H1 (cell line): ENCODE results near the gene CSTF2. TPM values are rescaled to one million over a fixed set of nuclear protein-coding genes. Genes with fewer than 3 reads are reported as not detected.

Experiments
- CTCF ChIA-PET: fragments of 300-600 bp; sonication (Branson Sonifier 250); formaldehyde crosslinking; loops from one replicate; lab custom pipeline; 2021; ENCODE audit not compliant: partially characterized antibody; lab: Charles Lee
- POLR2A ChIA-PET: fragments of 300-600 bp; sonication (Branson Sonifier 250); formaldehyde crosslinking; loops from one replicate; lab custom pipeline; 2021; ENCODE audit warnings: inconsistent platforms; ENCODE audit not compliant: partially characterized antibody; lab: Charles Lee
- DNase-seq, 2 experiments: peaks; one replicate each; pipeline versions ENCODE4 v3.0.0 to v3.0.0-alpha.2; 2010 to 2022; ENCODE audit warnings: low spot score in 2 of 2, low read depth in 1 of 2, mixed read lengths in 1 of 2
- FAIRE-seq: peaks from 2 replicates; lab custom pipeline; 2011; peaks lifted over from hg19 to GRCh38; lab: Jason Lieb, UNC
- H2AFZ ChIP-seq: 2 replicates; pipeline ENCODE4 v1.8.1; 2012; ENCODE audit warnings: low read length, inconsistent platforms
- H2AK5ac ChIP-seq: 2 replicates; pipeline ENCODE4 v1.6.1; 2013; ENCODE audit warnings: low read depth, low read length
- H2BK120ac ChIP-seq: replicated peaks from 2 replicates; pipeline ENCODE3; 2013; ENCODE audit warnings: low read depth, low read length, inconsistent platforms
- H2BK12ac ChIP-seq: 2 replicates; pipeline ENCODE4 v1.6.1; 2013; ENCODE audit warnings: low read depth, low read length
- H2BK15ac ChIP-seq: 2 replicates; pipeline ENCODE4 v1.6.1; 2013; ENCODE audit warnings: low read length
- H2BK20ac ChIP-seq: 2 replicates; pipeline ENCODE4 v1.6.1; 2013; ENCODE audit warnings: low read length
- H2BK5ac ChIP-seq: 2 replicates; pipeline ENCODE4 v1.6.1; 2013; ENCODE audit warnings: low read depth, low read length
- H3K14ac ChIP-seq: 2 replicates; pipeline ENCODE4 v1.6.1; 2013; ENCODE audit warnings: inconsistent platforms; ENCODE audit not compliant: insufficient read length
- H3K18ac ChIP-seq: 2 replicates; pipeline ENCODE4 v1.6.1; 2013; ENCODE audit warnings: low read length; ENCODE audit errors: extremely low read depth
- H3K23ac ChIP-seq: 2 replicates; pipeline ENCODE4 v1.6.1; 2013; ENCODE audit warnings: inconsistent platforms; ENCODE audit not compliant: insufficient read length
- H3K23me2 ChIP-seq: 2 replicates; pipeline ENCODE4 v1.6.1; 2013; ENCODE audit warnings: low read depth, low read length
- H3K27ac ChIP-seq: 2 replicates; pipeline ENCODE4 v1.6.1; 2011; ENCODE audit warnings: low read depth, low read length, inconsistent platforms
- H3K27me3 ChIP-seq, 4 experiments: replicated peaks in 1 of 4; 1 replicate in 1 of 4; 2 replicates in 3 of 4; pipeline versions ENCODE4 v1.6.1 to v1.8.1; 2011 to 2013; ENCODE audit warnings: low read length in 3 of 4, mild to moderate bottlenecking in 3 of 4, inconsistent platforms in 2 of 4, mixed read lengths in 2 of 4, moderate library complexity in 1 of 4; ENCODE audit not compliant: control insufficient read depth in 3 of 4, insufficient read depth in 3 of 4; ENCODE audit errors: extremely low read depth in 1 of 4
- H3K36me3 ChIP-seq, 4 experiments: 2 replicates each; pipeline versions ENCODE4 v1.6.1 to v1.8.1; 2011 to 2013; ENCODE audit warnings: mild to moderate bottlenecking in 4 of 4, low read length in 3 of 4, moderate library complexity in 2 of 4, control low read depth in 1 of 4, inconsistent platforms in 1 of 4; ENCODE audit not compliant: insufficient read depth in 4 of 4, control insufficient read depth in 2 of 4
- H3K4ac ChIP-seq: replicated peaks from 2 replicates; pipeline ENCODE3; 2013; ENCODE audit warnings: low read length, low read depth, mixed read lengths, inconsistent platforms; ENCODE audit not compliant: insufficient read length
- H3K4me1 ChIP-seq, 4 experiments: replicated peaks in 1 of 4; 1 replicate in 1 of 4; 2 replicates in 3 of 4; pipeline versions ENCODE4 v1.6.1 to v1.8.1; 2011 to 2013; ENCODE audit warnings: low read length in 3 of 4, inconsistent platforms in 2 of 4, mixed read lengths in 1 of 4; ENCODE audit not compliant: insufficient read depth in 4 of 4, control insufficient read depth in 3 of 4
- H3K4me2 ChIP-seq, 2 experiments: 2 replicates each; pipeline versions ENCODE4 v1.6.1 to v1.8.1; 2011 to 2013; ENCODE audit warnings: low read depth in 2 of 2, low read length in 2 of 2, control low read depth in 1 of 2, inconsistent platforms in 1 of 2, mild to moderate bottlenecking in 1 of 2; ENCODE audit not compliant: insufficient read depth in 1 of 2
- H3K4me3 ChIP-seq, 4 experiments: fragments of 200-600, 300-600 bp in 1 of 4; sonication (generic), shearing (Covaris generic), sonication (Bioruptor Twin) in 1 of 4; 2 replicates each; pipeline versions ENCODE4 v1.5.1 to v1.8.1; 2011 to 2016; ENCODE audit warnings: low read length in 4 of 4, low read depth in 3 of 4, control low read depth in 2 of 4, inconsistent platforms in 2 of 4, mild to moderate bottlenecking in 2 of 4, mixed read lengths in 1 of 4, moderate library complexity in 1 of 4; ENCODE audit not compliant: insufficient read depth in 2 of 4; ENCODE audit errors: extremely low read depth in 1 of 4
- H3K56ac ChIP-seq: replicated peaks from 2 replicates; pipeline ENCODE3; 2013; ENCODE audit warnings: low read depth, mild to moderate bottlenecking, mixed read lengths, low read length, inconsistent platforms; ENCODE audit not compliant: insufficient read length
- H3K79me1 ChIP-seq: 2 replicates; pipeline ENCODE4 v1.6.1; 2013; ENCODE audit warnings: low read depth, low read length, control low read depth
- H3K79me2 ChIP-seq, 2 experiments: 2 replicates each; pipeline versions ENCODE4 v1.6.1 to v1.8.1; 2012 to 2013; ENCODE audit warnings: low read length in 2 of 2, mild to moderate bottlenecking in 2 of 2, inconsistent platforms in 1 of 2; ENCODE audit not compliant: insufficient read depth in 2 of 2, control insufficient read depth in 1 of 2
- H3K9ac ChIP-seq, 4 experiments: replicated peaks in 1 of 4; 1 replicate in 1 of 4; 2 replicates in 3 of 4; pipeline versions ENCODE4 v1.6.1 to v1.8.1; 2011 to 2013; ENCODE audit warnings: low read depth in 3 of 4, low read length in 3 of 4, control low read depth in 2 of 4, mild to moderate bottlenecking in 2 of 4, moderate library complexity in 2 of 4, inconsistent platforms in 1 of 4; ENCODE audit errors: extremely low read depth in 1 of 4
- H3K9me3 ChIP-seq, 2 experiments: 2 replicates each; pipeline versions ENCODE4 v1.6.1 to v1.8.1; 2012 to 2013; ENCODE audit warnings: mild to moderate bottlenecking in 2 of 2, moderate library complexity in 2 of 2, control low read depth in 1 of 2, inconsistent platforms in 1 of 2, low read depth in 1 of 2, low read length in 1 of 2, mixed read lengths in 1 of 2; ENCODE audit not compliant: insufficient read depth in 2 of 2
- H4K20me1 ChIP-seq, 2 experiments: replicated peaks in 1 of 2; 2 replicates each; pipeline versions ENCODE3 to v1.8.1; 2011 to 2013; ENCODE audit warnings: inconsistent platforms in 2 of 2, low read length in 2 of 2, mild to moderate bottlenecking in 1 of 2; ENCODE audit not compliant: insufficient read depth in 2 of 2, control insufficient read depth in 1 of 2
- H4K5ac ChIP-seq: 2 replicates; pipeline ENCODE4 v1.6.1; 2013; ENCODE audit warnings: low read length, low read depth, mixed read lengths, inconsistent platforms; ENCODE audit not compliant: insufficient read length
- H4K8ac ChIP-seq: 2 replicates; pipeline ENCODE4 v1.8.0; 2013; ENCODE audit warnings: mild to moderate bottlenecking, moderate library complexity, low read length, inconsistent platforms; ENCODE audit not compliant: insufficient read depth; ENCODE audit errors: extremely low read depth
- H4K91ac ChIP-seq: replicated peaks from 2 replicates; pipeline ENCODE3; 2013; ENCODE audit warnings: low read length, mixed read lengths, inconsistent platforms; ENCODE audit not compliant: insufficient read length
- RFX5 ChIP-seq: IDR thresholded peaks from 2 replicates; pipeline ENCODE4 v1.6.1; 2011; ENCODE audit warnings: low read depth, low read length, improper control_type of control experiment, borderline replicate concordance
- TAF1 ChIP-seq: IDR thresholded peaks from 2 replicates; pipeline ENCODE4 v1.6.1; 2011; ENCODE audit warnings: mild to moderate bottlenecking, low read depth, low read length
- WGBS, 2 experiments: shearing (Covaris generic) in 1 of 2; methylation state at CpG; one replicate each; pipeline versions ENCODE4 v1.1.6 to v1.1.7; 2013 to 2015; ENCODE audit warnings: low lambda C conversion rate in 2 of 2, mixed read lengths in 2 of 2, inconsistent platforms in 1 of 2, low coverage in 1 of 2, missing lambda C conversion rate in 1 of 2; ENCODE audit not compliant: insufficient replicate concordance in 2 of 2, insufficient coverage in 1 of 2, insufficient read length in 1 of 2; ENCODE audit errors: extremely low coverage in 1 of 2, missing lambda C conversion rate in 1 of 2; 5-methylcytosine and 5-hydroxymethylcytosine counted together
- polyA plus RNA-seq, 7 experiments: library from polyadenylated mRNA; depleted of rRNA in 3 of 7; stranded (reverse) in 5 of 7; unstranded in 2 of 7; fragments of >200 nt in 5 of 7; fragments of 200-250 nt in 2 of 7; gene quantifications; 1 replicate in 5 of 7; 2 replicates in 1 of 7; 4 replicates in 1 of 7; pipeline versions ENCODE4 v1.2.1 to v1.2.3, GENCODE V29; 2011 to 2013; ENCODE audit warnings: missing spikeins in 2 of 7, mixed read lengths in 2 of 7
- total RNA-seq: library from RNA; stranded (reverse); fragmentation: NEBNext Ultra II Directional; extraction: Animal tissue kit (Norgen Biotek cat#: 25700); gene quantifications from 2 replicates; pipeline ENCODE4 v1.2.1, GENCODE V29; 2021

The CSTF2 gene
- total and polyA plus RNA-seq, 2 of the 8 experiments (the other 6 are each of a cell fraction or from before 2014, with no cell fraction given): 20.7 to 30.9 TPM

- H2BK120ac ChIP-seq: no peak overlapping the region
- H3K4ac ChIP-seq: no peak overlapping the region
- H4K8ac ChIP-seq: no peak overlapping the region
- H3K9me3 ChIP-seq: no peaks in the 10 kb centered on the region
- H3K23ac ChIP-seq: no peak overlapping the region
- no peak overlapping the region for H3K4me2 ChIP-seq
- H3K4me1 ChIP-seq: no peaks in the 10 kb centered on the region
- FAIRE-seq: no peak
- TF ChIP-seq TAF1 (no peak), RFX5 (no peak)
- H2BK15ac ChIP-seq: no peak overlapping the region
- no peaks in the 10 kb centered on the region for H3K79me2 ChIP-seq
- H2AK5ac ChIP-seq: no peak overlapping the region
- no peaks in the 10 kb centered on the region for H3K23me2 ChIP-seq
- no peak overlapping the region for H2BK20ac ChIP-seq
- WGBS, 2 experiments: 83% methylated on average over 3 of the region's 4 CpGs; no CpG with 5 or more reads in 1 of the 2 experiments
- no peak overlapping the region for H3K9ac ChIP-seq
- H4K5ac ChIP-seq: no peak overlapping the region
- no peak overlapping the region for H2BK12ac ChIP-seq
- no peak for DNase-seq
- H2BK5ac ChIP-seq: no peak overlapping the region
- POLR2A ChIA-PET: no interaction called here
- no peak overlapping the region for H3K4me3 ChIP-seq
- no peak overlapping the region for H3K18ac ChIP-seq
- H3K79me1 ChIP-seq: no peaks in the 10 kb centered on the region
- H3K27me3 ChIP-seq: no peaks in the 10 kb centered on the region
- H3K27ac ChIP-seq: no peak overlapping the region
- H3K14ac ChIP-seq: no peak overlapping the region
- no peaks in the 10 kb centered on the region for H4K20me1 ChIP-seq
- H3K36me3 ChIP-seq: no peaks in the 10 kb centered on the region
- H3K56ac ChIP-seq: no peak overlapping the region
- H4K91ac ChIP-seq: no peak overlapping the region
- CTCF ChIA-PET: no interaction called here
- no peak overlapping the region for H2AFZ ChIP-seq
These were observed 21.5 kb upstream of the CSTF2 start for GRCh38 chrX:100798484-100799214.
